Skeletal muscle tissue (tissue), 4 donors: ENCODE measurements around the gene PRTFDC1. TPM values are rescaled to one million over a fixed set of nuclear protein-coding genes. Genes with fewer than 3 reads are reported as not detected.
"Not testable (repeated sequence)": the region's sequence is repeated elsewhere in the genome, so short reads cannot be mapped to it uniquely, and the experiment has no call there.

ENCODE experiments used
- H3K27ac ChIP-seq: one replicate; pipeline ENCODE4 v1.7.0; 2013; ENCODE audit warnings: mild to moderate bottlenecking, low read depth, low read length, inconsistent platforms
- H3K27me3 ChIP-seq, 3 donors: one replicate each; pipeline ENCODE4 v1.7.0; 2013; ENCODE audit warnings: low read length in 3 of 3; ENCODE audit not compliant: control insufficient read depth in 3 of 3, insufficient read depth in 3 of 3
- H3K36me3 ChIP-seq, 3 donors: one replicate each; pipeline ENCODE4 v1.7.0; 2013; ENCODE audit warnings: low read length in 3 of 3; ENCODE audit not compliant: control insufficient read depth in 3 of 3, insufficient read depth in 3 of 3
- H3K4me1 ChIP-seq, 3 donors: one replicate each; pipeline ENCODE4 v1.7.0; 2013; ENCODE audit warnings: low read length in 3 of 3, mild to moderate bottlenecking in 3 of 3; ENCODE audit not compliant: control insufficient read depth in 3 of 3, insufficient read depth in 3 of 3
- H3K4me3 ChIP-seq, 3 donors: one replicate each; pipeline ENCODE4 v1.7.0; 2013; ENCODE audit warnings: low read length in 3 of 3
- H3K9ac ChIP-seq, 3 donors: one replicate each; pipeline ENCODE4 v1.7.0; 2013; ENCODE audit warnings: low read length in 3 of 3, mild to moderate bottlenecking in 3 of 3, moderate library complexity in 2 of 3, low read depth in 1 of 3
- H3K9me3 ChIP-seq, 3 donors: one replicate each; pipeline ENCODE4 v1.7.0; 2013; ENCODE audit warnings: low read length in 3 of 3; ENCODE audit not compliant: control insufficient read depth in 3 of 3
- total RNA-seq: library from RNA; depleted of rRNA; stranded (reverse); fragments of >200 nt; gene quantifications from one replicate; pipeline ENCODE4 v1.2.3, GENCODE V29; 2014
- donor health status: Osteomylitis.

Gene PRTFDC1
- total RNA-seq, 1 donor from 2014 or later, result 6.8 TPM

GRCh38 chr10:24968349-24968748 lies 15.9 kb upstream of the PRTFDC1 start:
- no peaks in the 10 kb centered on the region for H3K4me1 ChIP-seq
- H3K9me3 ChIP-seq, result no peaks in the 10 kb centered on the region
- H3K4me3 ChIP-seq, result no peak overlapping the region
- no peak overlapping the region for H3K9ac ChIP-seq
- H3K27me3 ChIP-seq, result no peaks in the 10 kb centered on the region
- no peaks in the 10 kb centered on the region for H3K36me3 ChIP-seq
- H3K27ac ChIP-seq, result no peak overlapping the region

- H3K9me3 ChIP-seq, result no peaks in the 10 kb centered on the region
- no peaks in the 10 kb centered on the region for H3K4me1 ChIP-seq
Observed at GRCh38 chr10:24966962-24967481, 14.6 kb upstream of the PRTFDC1 start.

GRCh38 chr10:24965051-24965450 lies 12.6 kb upstream of the PRTFDC1 start:
- H3K9ac ChIP-seq, result no peak overlapping the region
- H3K4me3 ChIP-seq, result no peak overlapping the region
- H3K9me3 ChIP-seq, result no peaks in the 10 kb centered on the region
- H3K36me3 ChIP-seq, result no peaks in the 10 kb centered on the region
- no peaks in the 10 kb centered on the region for H3K27me3 ChIP-seq
- no peaks in the 10 kb centered on the region for H3K4me1 ChIP-seq
- H3K27ac ChIP-seq, result no peak overlapping the region

More at GRCh38 chr10:24966962-24967481, 14.6 kb upstream of the PRTFDC1 start:
- H3K27ac ChIP-seq, result no peak overlapping the region
- no peaks in the 10 kb centered on the region for H3K27me3 ChIP-seq
- no peak overlapping the region for H3K9ac ChIP-seq
- no peak overlapping the region for H3K4me3 ChIP-seq
- no peaks in the 10 kb centered on the region for H3K36me3 ChIP-seq

- H3K4me1 ChIP-seq, result peaks cover 1 to 6% (median 4%) of the 10 kb centered on the region in 3 donors
Observed at GRCh38 chr10:24963521-24964041, 11.2 kb upstream of the PRTFDC1 start.

GRCh38 chr10:24962995-24963394 lies 10.6 kb upstream of the PRTFDC1 start:
- Histone ChIP-seq H3K9me3 (no peaks in the 10 kb centered on the region), H3K4me1 (peaks cover 2 to 7% (median 7%) of the 10 kb centered on the region in 3 donors), H3K9ac (no peak overlapping the region), H3K4me3 (no peak overlapping the region), H3K27ac (no peak overlapping the region), H3K27me3 (no peaks in the 10 kb centered on the region), H3K36me3 (no peaks in the 10 kb centered on the region)

More at GRCh38 chr10:24963521-24964041, 11.2 kb upstream of the PRTFDC1 start:
- Histone ChIP-seq H3K36me3 (no peaks in the 10 kb centered on the region), H3K27me3 (no peaks in the 10 kb centered on the region), H3K4me3 (no peak overlapping the region), H3K9me3 (no peaks in the 10 kb centered on the region), H3K9ac (no peak overlapping the region), H3K27ac (no peak overlapping the region)

GRCh38 chr10:24961582-24961981 lies 9.2 kb upstream of the PRTFDC1 start:
- no peaks in the 10 kb centered on the region for H3K27me3 ChIP-seq
- no peak overlapping the region for H3K4me3 ChIP-seq
- no peak overlapping the region for H3K27ac ChIP-seq
- peaks cover 2 to 7% (median 7%) of the 10 kb centered on the region in 3 donors for H3K4me1 ChIP-seq
- H3K36me3 ChIP-seq, result no peaks in the 10 kb centered on the region
- no peak overlapping the region for H3K9ac ChIP-seq
- H3K9me3 ChIP-seq, result no peaks in the 10 kb centered on the region

GRCh38 chr10:24959382-24959730 lies 7.0 kb upstream of the PRTFDC1 start:
- no peak overlapping the region for H3K4me3 ChIP-seq
- no peak overlapping the region for H3K9ac ChIP-seq

GRCh38 chr10:24958721-24959381 lies 6.4 kb upstream of the PRTFDC1 start:
- H3K27me3 ChIP-seq, result no peaks in the 10 kb centered on the region
- H3K4me3 ChIP-seq, result peak overlapping the region in 1 of 3 donors; percentile 11
- peak overlapping the region; percentile 63 for H3K27ac ChIP-seq
- H3K9ac ChIP-seq, result peak overlapping the region in 1 of 3 donors; percentile 47
- H3K4me1 ChIP-seq, result peaks cover 2 to 7% (median 7%) of the 10 kb centered on the region in 3 donors
- no peaks in the 10 kb centered on the region for H3K9me3 ChIP-seq
- no peaks in the 10 kb centered on the region for H3K36me3 ChIP-seq

More at GRCh38 chr10:24959382-24959730, 7.0 kb upstream of the PRTFDC1 start:
- Histone ChIP-seq H3K4me1 (peaks cover 2 to 7% (median 7%) of the 10 kb centered on the region in 3 donors), H3K27me3 (no peaks in the 10 kb centered on the region), H3K36me3 (no peaks in the 10 kb centered on the region), H3K9me3 (no peaks in the 10 kb centered on the region), H3K27ac (peak overlapping the region; percentile 46)

- no peaks in the 10 kb centered on the region for H3K36me3 ChIP-seq
- H3K27me3 ChIP-seq, result peaks cover 0 to 5% (median 0%) of the 10 kb centered on the region in 3 donors
- H3K9ac ChIP-seq, result peak overlapping the region in 1 of 3 donors; percentile 47
- H3K9me3 ChIP-seq, result no peaks in the 10 kb centered on the region
- peaks cover 2 to 10% (median 10%) of the 10 kb centered on the region in 3 donors for H3K4me1 ChIP-seq
- H3K27ac ChIP-seq, result peak overlapping the region; percentile 63
- peak overlapping the region in 1 of 3 donors; percentile 11 for H3K4me3 ChIP-seq
Observed at GRCh38 chr10:24958091-24958720, 5.8 kb upstream of the PRTFDC1 start.

GRCh38 chr10:24957624-24958051 lies 5.2 kb upstream of the PRTFDC1 start:
- H3K9me3 ChIP-seq, H3K36me3 ChIP-seq, H3K9ac ChIP-seq, H3K4me3 ChIP-seq, H3K27me3 ChIP-seq: not testable (repeated sequence)
- H3K4me1 ChIP-seq, result peaks cover 6 to 16% (median 15%) of the 10 kb centered on the region in 3 donors
- peak overlapping the region; percentile 48 for H3K27ac ChIP-seq
